ENCODE results near the gene TMC1.
"Not testable (repeated sequence)": the region's sequence is repeated elsewhere in the genome, so short reads cannot be mapped to it uniquely, and the experiment has no call there.

TMC1 gene

GRCh38 chr9:72858089-72858912 lies 336.9 kb downstream of the TMC1 start:
- no peaks in the 10 kb centered on the region for H3K9me3 ChIP-seq (ENCODE audit: control insufficient read depth, low read length)
- H3K27me3 ChIP-seq (replicated peaks; ENCODE audit: control insufficient read depth, insufficient read depth, low read length, poor library complexity, severe bottlenecking) = no peaks in the 10 kb centered on the region
- H3K4me3 ChIP-seq (ENCODE audit: insufficient read depth, low read depth, low read length, poor library complexity, severe bottlenecking) = no peak overlapping the region
- H3K4me1 ChIP-seq (ENCODE audit: control insufficient read depth, insufficient read depth, low read length, poor library complexity, severe bottlenecking) = no peaks in the 10 kb centered on the region
- no peak for DNase-seq
- no peak overlapping the region for H3K27ac ChIP-seq (ENCODE audit: insufficient read depth, low read length, poor library complexity, severe bottlenecking)
- H3K36me3 ChIP-seq (ENCODE audit: control insufficient read depth, insufficient read depth, low read length) = no peaks in the 10 kb centered on the region

GRCh38 chr9:72862788-72863187 lies 341.4 kb downstream of the TMC1 start:
- not testable (repeated sequence) for H3K9me3 ChIP-seq (ENCODE audit: control insufficient read depth, low read length)

DNA sequence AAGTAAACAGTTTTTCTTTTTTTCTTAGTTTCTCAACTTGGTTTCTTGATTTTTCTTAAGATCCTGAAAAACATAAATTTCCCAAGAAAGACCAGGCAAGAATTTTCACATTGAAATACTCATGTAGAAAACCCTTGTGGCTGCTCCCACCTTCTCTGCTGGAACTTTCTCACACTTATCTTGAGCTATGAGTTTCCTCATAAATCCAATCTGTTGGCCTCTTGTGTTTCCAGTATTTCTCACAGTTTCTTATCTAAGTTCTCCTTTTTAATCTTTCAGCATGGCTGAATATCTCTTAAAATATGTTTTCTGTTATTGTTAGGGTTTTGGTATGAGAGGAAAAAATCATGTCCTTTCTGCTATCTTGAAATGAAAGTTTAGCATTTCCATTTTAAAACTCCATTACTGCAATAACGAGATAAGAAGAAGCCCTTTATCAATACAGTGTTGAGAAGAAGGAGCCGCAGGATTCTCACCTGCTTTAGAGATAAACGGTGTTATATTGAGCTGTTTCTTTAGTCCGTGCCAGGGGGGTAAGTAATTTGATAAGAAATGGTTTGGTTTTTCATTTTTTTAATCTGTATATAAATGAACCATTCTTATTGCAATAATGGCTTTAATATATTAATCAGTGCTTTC lies 342.2 kb downstream of the TMC1 start:
- no peaks in the 10 kb centered on the region for H3K9me3 ChIP-seq (ENCODE audit: control insufficient read depth, low read length)
- DNase-seq = no peak

More at GRCh38 chr9:72862788-72863187, 341.4 kb downstream of the TMC1 start:
- H3K4me1 ChIP-seq (ENCODE audit: control insufficient read depth, insufficient read depth, low read length, poor library complexity, severe bottlenecking); H3K4me3 ChIP-seq (ENCODE audit: insufficient read depth, low read depth, low read length, poor library complexity, severe bottlenecking); H3K36me3 ChIP-seq (ENCODE audit: control insufficient read depth, insufficient read depth, low read length); DNase-seq; H3K27me3 ChIP-seq (replicated peaks; ENCODE audit: control insufficient read depth, insufficient read depth, low read length, poor library complexity, severe bottlenecking); H3K27ac ChIP-seq (ENCODE audit: insufficient read depth, low read length, poor library complexity, severe bottlenecking): not testable (repeated sequence)

GRCh38 chr9:72864327-72864726 lies 342.9 kb downstream of the TMC1 start:
- Histone ChIP-seq H3K36me3 (ENCODE audit: control insufficient read depth, insufficient read depth, low read length) (no peaks in the 10 kb centered on the region), H3K4me1 (ENCODE audit: control insufficient read depth, insufficient read depth, low read length, poor library complexity, severe bottlenecking) (no peaks in the 10 kb centered on the region), H3K9me3 (ENCODE audit: control insufficient read depth, low read length) (no peaks in the 10 kb centered on the region), H3K4me3 (ENCODE audit: insufficient read depth, low read depth, low read length, poor library complexity, severe bottlenecking) (no peak overlapping the region), H3K27ac (ENCODE audit: insufficient read depth, low read length, poor library complexity, severe bottlenecking) (no peak overlapping the region), H3K27me3 (replicated peaks; ENCODE audit: control insufficient read depth, insufficient read depth, low read length, poor library complexity, severe bottlenecking) (no peaks in the 10 kb centered on the region)
- DNase-seq = no peak

More for the DNA sequence above, 342.2 kb downstream of the TMC1 start:
- H3K36me3 ChIP-seq (ENCODE audit: control insufficient read depth, insufficient read depth, low read length) = no peaks in the 10 kb centered on the region
- no peaks in the 10 kb centered on the region for H3K27me3 ChIP-seq (replicated peaks; ENCODE audit: control insufficient read depth, insufficient read depth, low read length, poor library complexity, severe bottlenecking)
- H3K4me1 ChIP-seq (ENCODE audit: control insufficient read depth, insufficient read depth, low read length, poor library complexity, severe bottlenecking) = no peaks in the 10 kb centered on the region
- no peak overlapping the region for H3K4me3 ChIP-seq (ENCODE audit: insufficient read depth, low read depth, low read length, poor library complexity, severe bottlenecking)
- no peak overlapping the region for H3K27ac ChIP-seq (ENCODE audit: insufficient read depth, low read length, poor library complexity, severe bottlenecking)

DNA sequence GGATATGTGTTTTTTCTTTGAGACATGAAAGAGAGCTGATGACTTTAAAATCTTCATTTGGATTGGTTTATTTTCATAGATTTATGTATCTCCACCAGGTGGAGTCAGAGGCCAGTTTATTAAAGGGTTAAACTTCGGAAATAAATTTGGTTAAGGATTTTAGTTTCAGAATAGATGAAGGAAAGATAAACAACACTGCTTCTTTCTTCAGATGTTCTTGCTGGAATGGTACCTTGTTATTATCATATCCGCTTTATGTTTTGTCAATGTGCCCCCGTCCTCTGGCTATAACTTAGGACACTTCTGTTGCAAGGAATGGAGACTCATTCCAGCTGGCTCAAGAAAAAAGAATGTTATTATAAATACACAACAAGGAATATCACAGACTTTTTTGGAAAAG lies 350.3 kb downstream of the TMC1 start:
- DNase-seq = no peak
- H3K36me3 ChIP-seq (ENCODE audit: control insufficient read depth, insufficient read depth, low read length) = no peaks in the 10 kb centered on the region
- no peak overlapping the region for H3K27ac ChIP-seq (ENCODE audit: insufficient read depth, low read length, poor library complexity, severe bottlenecking)
- no peaks in the 10 kb centered on the region for H3K27me3 ChIP-seq (replicated peaks; ENCODE audit: control insufficient read depth, insufficient read depth, low read length, poor library complexity, severe bottlenecking)
- H3K4me3 ChIP-seq (ENCODE audit: insufficient read depth, low read depth, low read length, poor library complexity, severe bottlenecking) = no peak overlapping the region
- H3K4me1 ChIP-seq (ENCODE audit: control insufficient read depth, insufficient read depth, low read length, poor library complexity, severe bottlenecking) = no peaks in the 10 kb centered on the region
- no peaks in the 10 kb centered on the region for H3K9me3 ChIP-seq (ENCODE audit: control insufficient read depth, low read length)

GRCh38 chr9:72872718-72873117 lies 351.3 kb downstream of the TMC1 start:
- Histone ChIP-seq H3K27me3 (replicated peaks; ENCODE audit: control insufficient read depth, insufficient read depth, low read length, poor library complexity, severe bottlenecking) (no peaks in the 10 kb centered on the region), H3K36me3 (ENCODE audit: control insufficient read depth, insufficient read depth, low read length) (no peaks in the 10 kb centered on the region), H3K27ac (ENCODE audit: insufficient read depth, low read length, poor library complexity, severe bottlenecking) (no peak overlapping the region), H3K4me1 (ENCODE audit: control insufficient read depth, insufficient read depth, low read length, poor library complexity, severe bottlenecking) (no peaks in the 10 kb centered on the region), H3K9me3 (ENCODE audit: control insufficient read depth, low read length) (no peaks in the 10 kb centered on the region), H3K4me3 (ENCODE audit: insufficient read depth, low read depth, low read length, poor library complexity, severe bottlenecking) (no peak overlapping the region)
- DNase-seq = no peak

DNA sequence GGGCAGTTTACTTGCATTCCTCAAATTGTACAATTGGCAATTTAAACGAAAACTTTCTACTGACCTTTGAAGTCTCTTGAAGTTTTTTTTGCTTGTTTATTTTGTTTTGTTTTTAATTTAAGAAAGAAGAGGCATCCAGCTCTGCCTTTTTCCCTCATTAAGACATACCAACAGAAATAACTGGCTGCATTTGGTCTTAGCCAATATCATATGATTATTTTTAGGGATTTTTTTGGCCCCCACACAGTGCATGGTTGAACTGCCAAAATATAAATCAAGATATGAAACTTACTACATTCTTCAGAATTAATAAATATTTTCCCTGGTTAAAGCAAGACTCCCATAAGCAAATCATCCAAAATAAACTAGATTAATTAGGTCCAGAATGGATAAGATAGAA lies 352.0 kb downstream of the TMC1 start:
- Histone ChIP-seq H3K4me1 (ENCODE audit: control insufficient read depth, insufficient read depth, low read length, poor library complexity, severe bottlenecking) (no peaks in the 10 kb centered on the region), H3K27me3 (replicated peaks; ENCODE audit: control insufficient read depth, insufficient read depth, low read length, poor library complexity, severe bottlenecking) (no peaks in the 10 kb centered on the region), H3K4me3 (ENCODE audit: insufficient read depth, low read depth, low read length, poor library complexity, severe bottlenecking) (no peak overlapping the region), H3K9me3 (ENCODE audit: control insufficient read depth, low read length) (no peaks in the 10 kb centered on the region), H3K36me3 (ENCODE audit: control insufficient read depth, insufficient read depth, low read length) (no peaks in the 10 kb centered on the region), H3K27ac (ENCODE audit: insufficient read depth, low read length, poor library complexity, severe bottlenecking) (no peak overlapping the region)
- no peak for DNase-seq

DNA sequence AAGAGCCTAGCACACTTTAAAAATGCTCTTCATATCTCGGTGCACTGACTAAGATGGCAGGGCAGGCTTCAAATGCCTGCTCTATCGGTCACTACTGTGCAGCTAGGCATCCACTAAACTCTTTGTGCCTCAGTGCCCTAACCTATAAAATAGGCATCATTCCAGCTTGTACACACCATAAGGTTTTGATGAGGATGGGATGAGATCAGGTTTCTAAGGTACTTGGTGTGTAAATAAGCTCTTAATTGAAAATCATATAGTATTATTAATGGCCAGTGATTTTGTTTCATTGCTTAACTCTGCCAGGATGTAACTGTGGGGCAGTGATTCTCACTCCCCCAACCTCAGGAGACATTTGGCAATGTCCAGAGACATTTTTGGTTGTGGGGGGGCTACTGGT lies 352.9 kb downstream of the TMC1 start:
- no peak overlapping the region for H3K4me3 ChIP-seq (ENCODE audit: insufficient read depth, low read depth, low read length, poor library complexity, severe bottlenecking)
- no peaks in the 10 kb centered on the region for H3K36me3 ChIP-seq (ENCODE audit: control insufficient read depth, insufficient read depth, low read length)
- no peak overlapping the region for H3K27ac ChIP-seq (ENCODE audit: insufficient read depth, low read length, poor library complexity, severe bottlenecking)
- H3K9me3 ChIP-seq (ENCODE audit: control insufficient read depth, low read length) = no peaks in the 10 kb centered on the region
- no peaks in the 10 kb centered on the region for H3K4me1 ChIP-seq (ENCODE audit: control insufficient read depth, insufficient read depth, low read length, poor library complexity, severe bottlenecking)
- no peaks in the 10 kb centered on the region for H3K27me3 ChIP-seq (replicated peaks; ENCODE audit: control insufficient read depth, insufficient read depth, low read length, poor library complexity, severe bottlenecking)
- no peak for DNase-seq

- Histone ChIP-seq H3K27me3 (replicated peaks; ENCODE audit: control insufficient read depth, insufficient read depth, low read length, poor library complexity, severe bottlenecking) (no peaks in the 10 kb centered on the region), H3K4me1 (ENCODE audit: control insufficient read depth, insufficient read depth, low read length, poor library complexity, severe bottlenecking) (no peaks in the 10 kb centered on the region), H3K9me3 (ENCODE audit: control insufficient read depth, low read length) (no peaks in the 10 kb centered on the region), H3K4me3 (ENCODE audit: insufficient read depth, low read depth, low read length, poor library complexity, severe bottlenecking) (no peak overlapping the region), H3K36me3 (ENCODE audit: control insufficient read depth, insufficient read depth, low read length) (no peaks in the 10 kb centered on the region), H3K27ac (ENCODE audit: insufficient read depth, low read length, poor library complexity, severe bottlenecking) (no peak overlapping the region)
- no peak for DNase-seq
Observed at GRCh38 chr9:72875221-72875620, 353.8 kb downstream of the TMC1 start.

DNA sequence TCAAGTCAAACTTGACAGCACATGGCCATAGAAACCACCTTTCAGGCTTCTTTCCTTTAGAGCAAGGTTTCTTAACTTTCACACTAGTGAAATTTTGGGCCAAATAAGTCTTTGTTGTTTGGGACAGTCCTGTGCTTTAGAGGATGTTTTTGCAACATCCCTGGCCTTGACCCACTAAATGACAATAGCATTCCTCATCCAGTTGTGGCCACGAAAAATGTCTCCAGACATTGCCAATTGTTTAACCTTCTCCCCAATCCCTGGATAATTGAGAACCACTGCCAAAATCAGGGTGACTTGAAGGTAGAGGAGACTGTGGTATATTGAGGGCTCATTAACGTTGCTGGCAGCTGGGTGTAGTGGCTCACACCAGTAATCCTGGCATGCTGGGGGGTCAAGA lies 359.4 kb downstream of the TMC1 start:
- no peak overlapping the region for H3K4me3 ChIP-seq (ENCODE audit: insufficient read depth, low read depth, low read length, poor library complexity, severe bottlenecking)
- H3K27ac ChIP-seq (ENCODE audit: insufficient read depth, low read length, poor library complexity, severe bottlenecking) = no peak overlapping the region
- H3K4me1 ChIP-seq (ENCODE audit: control insufficient read depth, insufficient read depth, low read length, poor library complexity, severe bottlenecking) = no peaks in the 10 kb centered on the region
- no peaks in the 10 kb centered on the region for H3K36me3 ChIP-seq (ENCODE audit: control insufficient read depth, insufficient read depth, low read length)
- no peaks in the 10 kb centered on the region for H3K27me3 ChIP-seq (replicated peaks; ENCODE audit: control insufficient read depth, insufficient read depth, low read length, poor library complexity, severe bottlenecking)
- H3K9me3 ChIP-seq (ENCODE audit: control insufficient read depth, low read length) = no peaks in the 10 kb centered on the region
- DNase-seq = no peak

Measured in effector memory CD4-positive, alpha-beta T cell (primary cell).